ENCODE measurements around the gene TINAGL1.

Gene TINAGL1

GRCh38 chr1:31564606-31564989 lies 11.7 kb upstream of the TINAGL1 start:
- DNase-seq (ENCODE audit: insufficient read length, low spot score) (no peak), FAIRE-seq (no peak)
- TF ChIP-seq POLR2AphosphoS5 (IDR thresholded peaks at IDR 0.05; ENCODE audit: low read depth, low read length) = no peak
- no peak for TF ChIP-seq TAF1 (IDR thresholded peaks at IDR 0.05; ENCODE audit: low read depth, low read length)
- TF ChIP-seq PAX5 (IDR thresholded peaks at IDR 0.05; ENCODE audit: insufficient read depth, low read length, severe bottlenecking) = no peak
- no peak for TF ChIP-seq POU2F2 (IDR thresholded peaks at IDR 0.05; ENCODE audit: low read depth, low read length)
- TF ChIP-seq SPI1 (IDR thresholded peaks at IDR 0.05; ENCODE audit: low read depth, low read length) = no peak
- TF ChIP-seq POLR2A (IDR thresholded peaks at IDR 0.05; ENCODE audit: low read depth, low read length) = no peak

GRCh38 chr1:31567956-31568570 lies 8.3 kb upstream of the TINAGL1 start:
- DNase-seq (ENCODE audit: insufficient read length, low spot score) = no peak
- no peak for FAIRE-seq
- TF ChIP-seq PAX5 (IDR thresholded peaks at IDR 0.05; ENCODE audit: insufficient read depth, low read length, severe bottlenecking) = no peak
- TF ChIP-seq TAF1 (IDR thresholded peaks at IDR 0.05; ENCODE audit: low read depth, low read length) = no peak
- no peak for TF ChIP-seq POLR2A (IDR thresholded peaks at IDR 0.05; ENCODE audit: low read depth, low read length)
- TF ChIP-seq SPI1 (IDR thresholded peaks at IDR 0.05; ENCODE audit: low read depth, low read length) = no peak
- TF ChIP-seq POLR2AphosphoS5 (IDR thresholded peaks at IDR 0.05; ENCODE audit: low read depth, low read length) = no peak
- no peak for TF ChIP-seq POU2F2 (IDR thresholded peaks at IDR 0.05; ENCODE audit: low read depth, low read length)

GRCh38 chr1:31568895-31569595 lies 7.3 kb upstream of the TINAGL1 start:
- DNase-seq (ENCODE audit: insufficient read length, low spot score) = no peak
- FAIRE-seq = no peak
- TF ChIP-seq POLR2A (IDR thresholded peaks at IDR 0.05; ENCODE audit: low read depth, low read length) = no peak

GRCh38 chr1:31569596-31570173 lies 6.6 kb upstream of the TINAGL1 start:
- FAIRE-seq (no peak), DNase-seq (ENCODE audit: insufficient read length, low spot score) (no peak)
- TF ChIP-seq PAX5 (IDR thresholded peaks at IDR 0.05; ENCODE audit: insufficient read depth, low read length, severe bottlenecking) = no peak
- TF ChIP-seq POU2F2 (IDR thresholded peaks at IDR 0.05; ENCODE audit: low read depth, low read length) = no peak
- TF ChIP-seq POLR2A (IDR thresholded peaks at IDR 0.05; ENCODE audit: low read depth, low read length) = no peak
- TF ChIP-seq TAF1 (IDR thresholded peaks at IDR 0.05; ENCODE audit: low read depth, low read length) = no peak
- no peak for TF ChIP-seq POLR2AphosphoS5 (IDR thresholded peaks at IDR 0.05; ENCODE audit: low read depth, low read length)
- TF ChIP-seq SPI1 (IDR thresholded peaks at IDR 0.05; ENCODE audit: low read depth, low read length) = no peak

GRCh38 chr1:31570228-31570627 lies 6.1 kb upstream of the TINAGL1 start:
- no peak for FAIRE-seq
- no peak for TF ChIP-seq PAX5 (IDR thresholded peaks at IDR 0.05; ENCODE audit: insufficient read depth, low read length, severe bottlenecking)
- TF ChIP-seq TAF1 (IDR thresholded peaks at IDR 0.05; ENCODE audit: low read depth, low read length) = no peak
- TF ChIP-seq SPI1 (IDR thresholded peaks at IDR 0.05; ENCODE audit: low read depth, low read length) = no peak
- no peak for TF ChIP-seq POU2F2 (IDR thresholded peaks at IDR 0.05; ENCODE audit: low read depth, low read length)
- TF ChIP-seq POLR2AphosphoS5 (IDR thresholded peaks at IDR 0.05; ENCODE audit: low read depth, low read length) = no peak
- no peak for TF ChIP-seq POLR2A (IDR thresholded peaks at IDR 0.05; ENCODE audit: low read depth, low read length)
- DNase-seq (ENCODE audit: insufficient read length, low spot score) = no peak

- DNase-seq (ENCODE audit: insufficient read length, low spot score) (no peak), FAIRE-seq (no peak)
- TF ChIP-seq POU2F2 (IDR thresholded peaks at IDR 0.05; ENCODE audit: low read depth, low read length) = no peak
- TF ChIP-seq POLR2AphosphoS5 (IDR thresholded peaks at IDR 0.05; ENCODE audit: low read depth, low read length) = no peak
- no peak for TF ChIP-seq POLR2A (IDR thresholded peaks at IDR 0.05; ENCODE audit: low read depth, low read length)
- TF ChIP-seq TAF1 (IDR thresholded peaks at IDR 0.05; ENCODE audit: low read depth, low read length) = no peak
- no peak for TF ChIP-seq SPI1 (IDR thresholded peaks at IDR 0.05; ENCODE audit: low read depth, low read length)
- no peak for TF ChIP-seq PAX5 (IDR thresholded peaks at IDR 0.05; ENCODE audit: insufficient read depth, low read length, severe bottlenecking)
These were observed 5.4 kb upstream of the TINAGL1 start for GRCh38 chr1:31570906-31571305.

- no peak for DNase-seq (ENCODE audit: insufficient read length, low spot score)
- TF ChIP-seq POLR2AphosphoS5 (IDR thresholded peaks at IDR 0.05; ENCODE audit: low read depth, low read length) (no peak), SPI1 (IDR thresholded peaks at IDR 0.05; ENCODE audit: low read depth, low read length) (0 out of 2 replicates have a peak, but pooled peaks have one; percentile 41)
- peak; percentile 38 for FAIRE-seq
These were observed 4.7 kb upstream of the TINAGL1 start for GRCh38 chr1:31571340-31572295.

- TF ChIP-seq TAF1 (IDR thresholded peaks at IDR 0.05; ENCODE audit: low read depth, low read length) (no peak), SPI1 (IDR thresholded peaks at IDR 0.05; ENCODE audit: low read depth, low read length) (no peak), POLR2A (IDR thresholded peaks at IDR 0.05; ENCODE audit: low read depth, low read length) (no peak), POU2F2 (IDR thresholded peaks at IDR 0.05; ENCODE audit: low read depth, low read length) (no peak), POLR2AphosphoS5 (IDR thresholded peaks at IDR 0.05; ENCODE audit: low read depth, low read length) (no peak), PAX5 (IDR thresholded peaks at IDR 0.05; ENCODE audit: insufficient read depth, low read length, severe bottlenecking) (no peak)
- DNase-seq (ENCODE audit: insufficient read length, low spot score) (no peak), FAIRE-seq (no peak)
These were observed 3.8 kb upstream of the TINAGL1 start for GRCh38 chr1:31572323-31573104.
